Activated T-cell treated with anti-CD3 and anti-CD28 coated beads for 48 hours (primary cell): ENCODE results near the gene MEX3D.

Experiments used
- DNase-seq: peaks from one replicate; pipeline ENCODE4 v3.0.0-alpha.2; 2020; ENCODE audit warnings: low read depth

Gene MEX3D

DNA sequence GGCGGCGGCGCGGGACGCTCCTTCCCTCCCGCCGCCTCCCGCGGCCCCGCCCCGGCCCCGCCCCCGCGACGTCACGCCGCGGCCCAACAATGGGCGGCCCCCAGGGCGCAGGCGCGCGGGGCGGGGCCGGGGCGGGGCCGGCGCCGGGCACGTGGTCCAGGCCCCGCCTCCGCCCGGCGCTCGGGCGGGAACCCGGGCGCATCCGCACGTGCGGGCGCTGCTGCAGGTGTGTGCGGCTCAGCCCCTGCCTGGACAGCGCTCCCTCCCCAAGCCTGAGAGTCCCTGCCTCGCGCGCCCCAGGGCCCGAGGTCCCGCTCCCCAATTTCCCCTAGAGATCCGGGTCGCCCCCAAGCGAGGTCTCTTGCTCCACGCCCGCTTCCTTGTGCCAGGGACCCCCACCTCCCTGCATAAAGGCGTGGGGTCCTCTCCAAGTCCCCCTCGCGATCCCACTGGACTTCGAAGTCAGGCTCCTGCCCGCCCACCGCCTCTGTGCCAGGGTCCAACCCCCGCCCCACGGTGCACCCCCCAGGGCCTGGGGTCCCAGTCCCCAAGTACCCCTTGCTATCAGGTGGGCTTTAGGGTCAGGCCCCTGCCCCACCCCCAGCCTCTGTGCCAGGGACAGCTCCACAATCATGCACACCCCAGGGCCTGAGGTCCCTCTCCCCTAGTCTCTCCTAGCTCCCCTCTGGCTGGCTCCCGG lies at the start of gene MEX3D:
Gene MEX3D (minus strand): TSS at position 6 of the 700 bp plus-strand sequence. CDS start 267 bp downstream, outside the sequence.
- peak; percentile 81 for DNase-seq

DNA sequence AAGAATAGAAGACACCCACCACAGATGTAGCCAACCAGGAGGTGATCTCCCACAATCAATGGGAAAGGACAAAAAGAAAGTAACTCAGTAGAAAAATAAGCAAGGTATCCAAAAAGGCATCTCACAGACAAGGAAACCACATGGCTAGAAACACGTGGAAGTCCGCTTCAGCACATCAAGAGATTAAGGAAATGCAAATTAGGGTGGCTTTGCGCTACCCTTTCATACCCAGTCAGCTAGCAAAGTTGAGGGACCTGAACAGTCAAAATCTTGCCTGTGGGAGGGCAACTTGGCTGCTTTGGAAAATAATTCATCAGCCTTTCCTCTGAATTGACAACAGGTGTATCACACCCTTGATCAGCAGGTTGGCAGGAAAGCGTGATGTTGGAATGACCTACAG lies 48.8 kb upstream of the MEX3D start:
- no peak for DNase-seq

DNA sequence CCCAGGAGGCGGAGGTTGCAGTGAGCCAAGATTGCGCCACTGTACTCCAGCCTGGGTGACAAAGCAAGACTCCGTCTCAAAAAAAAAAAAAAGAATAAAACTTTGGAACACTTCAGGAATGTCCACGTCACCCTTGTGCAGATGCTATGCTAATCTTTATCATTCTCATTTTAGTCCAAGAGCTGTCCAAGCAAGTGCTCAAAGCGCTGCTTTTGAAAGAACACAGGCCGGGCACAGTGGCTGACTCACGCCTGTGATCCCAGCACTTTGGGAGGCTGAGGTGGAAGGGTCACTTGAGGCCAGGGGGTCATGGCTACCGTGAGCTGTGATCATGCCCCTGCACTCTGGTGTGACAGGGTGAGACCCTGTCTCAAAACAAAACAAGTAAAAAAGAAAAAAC lies 48.3 kb upstream of the MEX3D start:
- no peak for DNase-seq

- no peak for DNase-seq
These were observed 47.1 kb upstream of the MEX3D start for GRCh38 chr19:1615156-1615765.

- no peak for DNase-seq
These were observed 45.9 kb upstream of the MEX3D start for GRCh38 chr19:1613808-1614570.

GRCh38 chr19:1613146-1613545 lies 45.0 kb upstream of the MEX3D start:
- DNase-seq, result no peak

- no peak for DNase-seq
These were observed 44.3 kb upstream of the MEX3D start for GRCh38 chr19:1612114-1613086.

DNA sequence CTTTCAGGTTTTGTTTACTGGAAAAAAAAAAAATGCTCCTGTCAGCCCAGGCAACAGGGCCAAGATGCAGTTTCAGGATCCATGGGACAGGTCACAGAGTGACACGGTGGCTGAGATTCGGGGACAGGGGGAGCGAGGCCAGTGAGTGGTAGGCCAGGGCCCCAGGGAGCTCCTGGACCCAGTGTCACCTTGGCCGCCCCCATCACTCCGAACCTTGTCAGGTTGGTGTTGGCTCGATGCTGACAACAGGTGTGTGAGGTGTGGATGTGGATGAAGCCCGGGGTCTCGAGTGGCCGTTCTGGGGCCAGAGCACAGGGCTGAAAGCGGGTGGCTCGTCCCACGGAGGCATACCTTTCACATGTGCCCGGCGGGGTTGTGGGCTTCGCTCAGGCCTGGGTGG lies 43.2 kb upstream of the MEX3D start:
- no peak for DNase-seq

GRCh38 chr19:1610579-1610978 lies 42.5 kb upstream of the MEX3D start:
- no peak for DNase-seq

DNA sequence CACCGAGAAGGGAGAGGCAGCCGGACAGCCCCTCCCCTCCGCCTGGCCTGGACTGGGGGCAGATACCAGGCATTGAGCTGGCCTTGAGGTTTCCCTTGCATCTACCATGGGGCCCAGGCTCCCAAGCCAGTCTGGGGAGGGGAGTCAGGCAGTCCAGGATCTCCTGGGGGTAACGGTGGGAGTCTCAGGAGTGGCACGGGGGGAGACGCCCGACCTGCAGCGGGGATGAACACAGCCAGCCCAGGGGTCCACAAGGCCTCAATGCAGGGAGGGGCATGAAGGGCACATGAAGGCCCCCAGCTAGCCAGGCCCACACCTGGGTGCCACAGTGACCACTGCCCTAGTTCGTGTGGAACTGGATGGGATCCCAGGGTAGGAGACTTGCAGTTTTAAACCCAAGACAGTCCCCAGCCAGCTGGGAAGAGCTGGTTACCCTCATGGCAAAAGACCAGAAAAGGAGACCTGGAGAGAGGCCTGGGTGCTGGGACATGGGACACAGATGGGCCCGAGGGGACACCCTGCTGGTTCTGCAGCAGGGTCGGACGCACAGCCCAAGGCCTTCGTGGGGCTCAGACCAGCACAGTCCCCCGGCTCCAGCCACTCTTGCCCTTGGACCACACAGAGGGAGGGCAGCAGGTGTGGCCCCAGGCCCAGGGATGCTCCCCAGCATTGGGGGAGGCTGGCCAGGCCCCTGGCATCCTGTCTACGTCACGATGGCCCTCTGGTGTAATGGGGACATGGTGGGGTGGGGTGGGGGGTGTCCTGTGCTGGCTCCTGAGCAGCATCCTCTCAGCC lies 41.8 kb upstream of the MEX3D start:
- DNase-seq, result no peak

- no peak for DNase-seq
These were observed 40.9 kb upstream of the MEX3D start for GRCh38 chr19:1609103-1609396.

DNA sequence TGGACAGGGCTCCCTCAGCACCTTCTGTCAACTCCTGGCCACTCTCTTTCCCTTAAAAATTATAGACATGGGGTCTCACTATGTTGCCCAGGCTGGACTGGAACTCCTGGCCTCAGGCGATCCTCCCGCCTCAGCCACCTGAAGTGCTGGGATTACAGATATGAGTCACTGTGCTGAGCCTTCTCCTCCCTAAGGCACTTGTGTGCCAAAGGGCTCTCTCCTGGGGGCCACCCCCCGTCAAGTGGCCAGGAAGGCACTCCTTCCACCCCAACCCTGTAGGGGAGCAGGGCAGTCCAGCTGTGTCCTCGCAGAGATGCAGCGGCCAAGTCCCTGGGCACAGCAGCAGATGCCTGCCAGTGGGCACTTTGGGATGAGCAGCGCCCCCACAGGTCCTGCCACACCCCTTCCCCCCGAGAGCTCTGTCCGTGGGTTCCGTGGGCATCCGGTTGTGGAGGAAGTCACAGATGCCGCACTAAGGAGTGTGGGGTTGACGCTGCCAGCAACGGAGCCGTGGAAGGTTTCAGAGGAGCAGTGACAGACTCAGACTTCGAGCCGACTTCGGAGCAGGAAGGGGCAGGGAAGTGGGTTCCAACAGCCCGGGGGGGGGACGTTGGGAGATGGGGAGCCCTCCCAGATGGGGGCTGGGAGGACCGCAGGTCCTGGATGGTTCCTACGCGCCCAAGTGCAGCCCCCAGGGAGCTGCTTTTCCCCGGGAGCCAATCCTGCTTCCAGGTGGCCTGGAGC lies 40.4 kb upstream of the MEX3D start:
- DNase-seq, result no peak

DNA sequence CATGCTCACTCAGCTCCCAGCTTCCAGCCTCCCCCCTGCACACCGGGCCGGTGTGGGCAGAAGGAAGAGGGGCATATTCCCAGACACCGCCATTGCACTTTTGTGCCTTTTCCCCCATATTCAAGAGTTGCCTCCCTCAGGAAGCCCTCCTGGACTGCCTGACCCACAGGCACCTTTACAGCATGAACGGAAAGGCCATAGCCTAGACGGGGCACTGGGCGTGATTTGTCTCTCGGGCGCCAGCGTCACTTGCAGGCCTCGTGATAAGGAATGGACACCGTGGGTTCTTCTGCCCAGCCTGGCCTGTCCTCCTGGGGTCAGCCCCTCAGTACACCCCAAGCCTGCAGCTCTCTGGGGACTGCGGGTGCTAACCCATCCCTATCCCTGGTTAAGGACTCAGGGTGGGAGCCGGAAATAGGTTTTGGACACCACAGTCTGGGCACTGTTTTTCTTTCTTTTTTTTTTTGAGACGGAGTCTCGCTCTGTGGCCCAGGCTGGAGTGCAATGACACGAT lies 38.1 kb upstream of the MEX3D start:
- DNase-seq, result no peak

GRCh38 chr19:1605236-1606137 lies 37.4 kb upstream of the MEX3D start, which contains the start of gene UQCR11:
TSS of gene UQCR11 (minus strand) at chr19:1605462. CDS start at chr19:1605409, 53 bp downstream.
- DNase-seq, result peak; percentile 92

DNA sequence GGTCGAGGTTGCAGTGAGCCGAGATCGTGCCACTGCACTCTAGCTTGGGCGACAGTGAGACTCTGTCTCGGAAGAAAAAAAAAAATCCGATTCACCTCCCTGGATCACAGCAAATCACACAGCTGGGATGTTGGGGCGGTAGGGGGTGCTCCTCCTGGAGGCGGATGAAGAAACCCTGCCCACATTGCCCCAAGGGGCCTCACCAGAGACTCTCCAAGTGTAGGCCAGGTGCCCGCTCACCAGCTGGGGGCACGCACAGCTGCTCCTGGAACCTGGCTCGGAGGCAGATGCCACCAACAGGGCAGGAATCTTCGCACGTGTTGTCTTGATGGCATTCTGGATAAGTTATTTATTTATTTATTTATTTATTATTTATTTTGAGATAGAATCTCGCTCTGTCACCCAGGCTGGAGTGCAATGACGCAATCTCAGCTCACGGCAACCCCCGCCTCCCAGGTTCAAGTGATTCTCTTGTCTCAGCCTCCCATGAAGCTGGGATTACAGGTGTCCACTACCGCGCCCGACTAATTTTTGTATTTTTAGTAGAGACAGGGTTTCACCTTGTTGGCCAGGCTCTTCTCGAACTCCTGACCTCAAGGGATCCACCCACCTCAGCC lies 34.1 kb upstream of the MEX3D start:
- no peak for DNase-seq

- no peak for DNase-seq
These were observed 33.5 kb upstream of the MEX3D start for GRCh38 chr19:1601613-1602064.

DNA sequence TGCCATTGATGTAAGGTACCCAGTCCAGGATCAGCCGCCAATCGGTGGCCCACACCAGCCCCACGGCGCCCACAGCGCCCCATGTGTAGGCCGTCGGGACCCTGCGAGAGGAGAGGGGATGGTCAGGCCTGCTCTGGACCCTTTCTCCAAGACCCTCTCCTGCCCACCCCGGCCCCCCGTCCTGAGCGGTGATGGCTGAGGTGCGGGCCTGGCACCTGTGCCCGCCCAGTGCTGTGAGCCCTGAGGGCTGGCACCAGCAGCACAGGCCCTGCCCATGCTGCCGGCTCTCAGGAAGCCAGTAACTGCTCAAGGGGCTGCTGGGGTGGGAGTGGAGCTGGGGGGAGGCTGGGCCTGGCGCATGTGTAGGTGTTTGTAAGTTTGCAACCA lies 31.3 kb upstream of the MEX3D start:
- no peak for DNase-seq

- DNase-seq, result no peak
These were observed 30.8 kb upstream of the MEX3D start for GRCh38 chr19:1598777-1599459.
